LNCaP clone FGC (cell line): ENCODE measurements around the gene FGGY.
"Not testable (repeated sequence)": the region's sequence is repeated elsewhere in the genome, so short reads cannot be mapped to it uniquely, and the experiment has no call there.

Source experiments
- DNase-seq: peaks from one replicate; pipeline ENCODE4 v3.0.0-alpha.2; 2011; ENCODE audit warnings: low read depth
- H3K4me3 ChIP-seq: 2 replicates; pipeline ENCODE4 v1.5.1; 2011; ENCODE audit warnings: mild to moderate bottlenecking, low read depth, low read length, control low read depth
- CTCF ChIP-seq: IDR thresholded peaks from 2 replicates; pipeline ENCODE4 v1.5.1; 2012; ENCODE audit warnings: mild to moderate bottlenecking; ENCODE audit not compliant: control insufficient read depth, insufficient read depth; ENCODE audit errors: extremely low read depth

Gene FGGY

GRCh38 chr1:59579222-59579621 lies 282.3 kb downstream of the FGGY start:
- no peak for TF ChIP-seq CTCF
- no peak overlapping the region for H3K4me3 ChIP-seq
- no peak for DNase-seq

GRCh38 chr1:59580257-59580656 lies 283.4 kb downstream of the FGGY start:
- H3K4me3 ChIP-seq: no peak overlapping the region
- TF ChIP-seq CTCF: no peak
- DNase-seq: no peak

- not testable (repeated sequence) for DNase-seq, H3K4me3 ChIP-seq
These were observed 295.5 kb downstream of the FGGY start for GRCh38 chr1:59592410-59592809.

- no peak for DNase-seq
- no peak overlapping the region for H3K4me3 ChIP-seq
- no peak for TF ChIP-seq CTCF
These were observed 296.0 kb downstream of the FGGY start for GRCh38 chr1:59592924-59593323.

- no peak overlapping the region for H3K4me3 ChIP-seq
- TF ChIP-seq CTCF: no peak
- DNase-seq: peak; percentile 21
These were observed 297.2 kb downstream of the FGGY start for GRCh38 chr1:59593798-59594790.

- H3K4me3 ChIP-seq: no peak overlapping the region
- peak; percentile 87 for DNase-seq
- TF ChIP-seq CTCF: no peak
These were observed 298.9 kb downstream of the FGGY start for GRCh38 chr1:59595774-59596173.

- DNase-seq: no peak
- no peak overlapping the region for H3K4me3 ChIP-seq
- TF ChIP-seq CTCF: no peak
These were observed 299.5 kb downstream of the FGGY start for GRCh38 chr1:59596432-59596831.
